ENCODE measurements around the gene TENM4.

TENM4 gene

GRCh38 chr11:78910322-78910721, 530.5 kb downstream of the TENM4 start:
- H3K4me1 ChIP-seq (ENCODE audit: control insufficient read depth, low read length), result no peaks in the 10 kb centered on the region
- TF ChIP-seq CTCF (IDR thresholded peaks at IDR 0.05; ENCODE audit: low read depth, low read length, poor library complexity, severe bottlenecking) (no peak), EZH2phosphoT487 (IDR thresholded peaks at IDR 0.05; ENCODE audit: borderline replicate concordance, low read length) (no peak)
- no peaks in the 10 kb centered on the region for H3K36me3 ChIP-seq (ENCODE audit: control insufficient read depth, low read length)
- H3K9me2 ChIP-seq (replicated peaks; ENCODE audit: control insufficient read depth, low read length), result no peaks in the 10 kb centered on the region
- H3K4me2 ChIP-seq (ENCODE audit: low read length), result no peak overlapping the region
- no peak overlapping the region for H3K4me3 ChIP-seq (ENCODE audit: low read length)
- H3K9me3 ChIP-seq (ENCODE audit: control insufficient read depth, insufficient read depth, low read length), result no peaks in the 10 kb centered on the region
- no peaks in the 10 kb centered on the region for H4K20me1 ChIP-seq (ENCODE audit: control insufficient read depth, insufficient read depth, low read depth, low read length)
- no peaks in the 10 kb centered on the region for H3K27me3 ChIP-seq (ENCODE audit: control insufficient read depth, low read length)
- no peak overlapping the region for H3K27ac ChIP-seq (ENCODE audit: low read depth, low read length)
- H3K79me2 ChIP-seq (ENCODE audit: control insufficient read depth, low read length), result no peaks in the 10 kb centered on the region
- H3F3A ChIP-seq (ENCODE audit: control insufficient read depth, insufficient read depth), result no peaks in the 10 kb centered on the region

DNA sequence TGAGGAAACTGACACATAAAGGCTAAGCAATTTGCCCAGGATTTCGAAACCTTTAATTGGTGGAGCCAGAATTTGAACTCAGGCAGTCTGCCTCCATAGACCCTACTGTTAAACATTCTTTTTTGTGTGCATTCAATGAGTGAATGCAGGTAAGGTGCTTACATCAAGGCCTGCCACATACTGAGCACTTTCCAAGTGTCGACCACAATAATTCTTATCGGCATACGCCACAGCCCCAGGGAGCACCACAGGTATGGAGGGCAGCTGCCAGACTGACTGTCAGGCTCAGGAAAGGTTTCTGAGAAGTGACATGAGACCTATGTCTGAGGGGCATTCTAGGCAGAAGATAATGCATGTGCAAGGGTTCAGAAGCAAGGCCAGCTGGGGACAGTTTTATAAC, 531.4 kb downstream of the TENM4 start:
- Histone ChIP-seq H3K4me3 (ENCODE audit: low read length) (no peak overlapping the region), H3K4me2 (ENCODE audit: low read length) (no peak overlapping the region), H3F3A (ENCODE audit: control insufficient read depth, insufficient read depth) (no peaks in the 10 kb centered on the region), H3K9me2 (replicated peaks; ENCODE audit: control insufficient read depth, low read length) (no peaks in the 10 kb centered on the region), H3K27me3 (ENCODE audit: control insufficient read depth, low read length) (no peaks in the 10 kb centered on the region), H3K79me2 (ENCODE audit: control insufficient read depth, low read length) (no peaks in the 10 kb centered on the region), H3K36me3 (ENCODE audit: control insufficient read depth, low read length) (no peaks in the 10 kb centered on the region), H3K9me3 (ENCODE audit: control insufficient read depth, insufficient read depth, low read length) (no peaks in the 10 kb centered on the region), H3K27ac (ENCODE audit: low read depth, low read length) (no peak overlapping the region), H3K4me1 (ENCODE audit: control insufficient read depth, low read length) (no peaks in the 10 kb centered on the region), H4K20me1 (ENCODE audit: control insufficient read depth, insufficient read depth, low read depth, low read length) (no peaks in the 10 kb centered on the region)
- TF ChIP-seq EZH2phosphoT487 (IDR thresholded peaks at IDR 0.05; ENCODE audit: borderline replicate concordance, low read length) (no peak), CTCF (IDR thresholded peaks at IDR 0.05; ENCODE audit: low read depth, low read length, poor library complexity, severe bottlenecking) (no peak)

DNA sequence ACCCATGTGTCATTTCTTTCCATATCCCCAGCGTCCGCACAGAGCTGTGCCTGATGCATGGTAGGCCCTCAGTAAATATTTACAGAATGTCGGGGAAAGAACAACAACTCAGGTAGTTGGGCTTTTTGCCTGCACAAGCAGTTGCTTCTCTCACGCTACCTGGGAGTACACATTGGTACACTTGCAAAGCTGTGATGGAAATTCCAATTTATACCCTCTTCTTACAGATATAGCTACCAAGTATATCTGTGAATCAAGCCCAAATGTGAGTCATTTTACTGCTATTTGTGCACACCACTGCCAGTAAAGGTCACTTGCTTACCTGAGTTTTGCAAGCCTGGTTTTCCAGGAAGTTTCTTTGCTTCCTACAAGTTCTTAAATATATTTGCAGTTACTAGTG, 533.2 kb downstream of the TENM4 start:
- Histone ChIP-seq H3K27me3 (ENCODE audit: control insufficient read depth, low read length) (no peaks in the 10 kb centered on the region), H3K4me1 (ENCODE audit: control insufficient read depth, low read length) (no peaks in the 10 kb centered on the region), H3K27ac (ENCODE audit: low read depth, low read length) (no peak overlapping the region), H3K9me2 (replicated peaks; ENCODE audit: control insufficient read depth, low read length) (no peaks in the 10 kb centered on the region), H3K4me2 (ENCODE audit: low read length) (no peak overlapping the region), H3K79me2 (ENCODE audit: control insufficient read depth, low read length) (no peaks in the 10 kb centered on the region), H3K9me3 (ENCODE audit: control insufficient read depth, insufficient read depth, low read length) (no peaks in the 10 kb centered on the region), H3K4me3 (ENCODE audit: low read length) (no peak overlapping the region), H4K20me1 (ENCODE audit: control insufficient read depth, insufficient read depth, low read depth, low read length) (no peaks in the 10 kb centered on the region), H3K36me3 (ENCODE audit: control insufficient read depth, low read length) (no peaks in the 10 kb centered on the region), H3F3A (ENCODE audit: control insufficient read depth, insufficient read depth) (no peaks in the 10 kb centered on the region)
- no peak for TF ChIP-seq EZH2phosphoT487 (IDR thresholded peaks at IDR 0.05; ENCODE audit: borderline replicate concordance, low read length)
- TF ChIP-seq CTCF (IDR thresholded peaks at IDR 0.05; ENCODE audit: low read depth, low read length, poor library complexity, severe bottlenecking), result no peak

- Histone ChIP-seq H3K36me3 (ENCODE audit: control insufficient read depth, low read length) (no peaks in the 10 kb centered on the region), H3K79me2 (ENCODE audit: control insufficient read depth, low read length) (no peaks in the 10 kb centered on the region), H3K9me3 (ENCODE audit: control insufficient read depth, insufficient read depth, low read length) (no peaks in the 10 kb centered on the region), H3K27me3 (ENCODE audit: control insufficient read depth, low read length) (no peaks in the 10 kb centered on the region), H3K4me2 (ENCODE audit: low read length) (no peak overlapping the region), H3K4me1 (ENCODE audit: control insufficient read depth, low read length) (no peaks in the 10 kb centered on the region), H3F3A (ENCODE audit: control insufficient read depth, insufficient read depth) (no peaks in the 10 kb centered on the region), H3K27ac (ENCODE audit: low read depth, low read length) (no peak overlapping the region), H3K9me2 (replicated peaks; ENCODE audit: control insufficient read depth, low read length) (no peaks in the 10 kb centered on the region), H4K20me1 (ENCODE audit: control insufficient read depth, insufficient read depth, low read depth, low read length) (no peaks in the 10 kb centered on the region), H3K4me3 (ENCODE audit: low read length) (no peak overlapping the region)
- TF ChIP-seq CTCF (IDR thresholded peaks at IDR 0.05; ENCODE audit: low read depth, low read length, poor library complexity, severe bottlenecking) (no peak), EZH2phosphoT487 (IDR thresholded peaks at IDR 0.05; ENCODE audit: borderline replicate concordance, low read length) (no peak)
These were observed 534.3 kb downstream of the TENM4 start for GRCh38 chr11:78906566-78906965.

Measured in DOHH2 (cell line).